ENCODE results near the gene SLC5A11.
"Not testable (repeated sequence)": the region's sequence is repeated elsewhere in the genome, so short reads cannot be mapped to it uniquely, and the experiment has no call there.

Gene SLC5A11

GRCh38 chr16:24837969-24838368 is 7.8 kb upstream of the SLC5A11 start:
- DNase-seq, result no peak

DNA sequence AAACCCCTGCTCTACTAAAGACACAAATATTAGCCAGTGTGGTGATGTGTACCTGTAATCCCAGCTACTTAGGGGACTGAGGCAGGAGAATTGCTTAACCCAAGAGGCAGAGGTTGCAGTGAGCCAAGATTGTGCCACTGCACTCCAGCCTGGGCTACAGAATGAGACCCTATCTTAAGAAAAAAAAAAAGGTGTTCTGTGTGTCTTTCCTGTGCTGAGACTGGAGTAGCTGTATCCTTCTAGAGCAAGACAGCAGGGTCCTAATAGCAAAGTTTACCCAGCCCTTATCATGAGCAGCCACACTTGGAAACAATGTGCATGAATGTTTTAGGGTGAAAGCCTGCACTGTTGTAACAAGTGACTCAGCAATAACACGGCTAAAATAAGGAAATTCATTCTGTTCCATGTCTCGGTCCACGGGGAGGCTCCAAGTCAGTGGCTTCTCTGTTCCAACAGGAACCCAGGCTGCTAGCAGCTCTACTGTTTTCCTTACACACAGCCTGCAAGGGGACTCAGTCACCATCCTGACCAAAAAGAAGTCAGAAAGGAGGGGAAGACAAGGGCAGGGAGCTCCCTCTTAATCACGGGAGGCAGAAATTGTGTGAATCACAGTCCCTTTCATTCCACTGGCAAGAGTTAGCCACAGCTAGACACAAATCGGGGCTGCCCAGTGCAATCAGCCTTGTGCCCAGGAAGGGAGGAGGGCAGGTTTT is 7.1 kb upstream of the SLC5A11 start:
- DNase-seq, result no peak

GRCh38 chr16:24839347-24839972 is 6.3 kb upstream of the SLC5A11 start:
- DNase-seq, result no peak

DNA sequence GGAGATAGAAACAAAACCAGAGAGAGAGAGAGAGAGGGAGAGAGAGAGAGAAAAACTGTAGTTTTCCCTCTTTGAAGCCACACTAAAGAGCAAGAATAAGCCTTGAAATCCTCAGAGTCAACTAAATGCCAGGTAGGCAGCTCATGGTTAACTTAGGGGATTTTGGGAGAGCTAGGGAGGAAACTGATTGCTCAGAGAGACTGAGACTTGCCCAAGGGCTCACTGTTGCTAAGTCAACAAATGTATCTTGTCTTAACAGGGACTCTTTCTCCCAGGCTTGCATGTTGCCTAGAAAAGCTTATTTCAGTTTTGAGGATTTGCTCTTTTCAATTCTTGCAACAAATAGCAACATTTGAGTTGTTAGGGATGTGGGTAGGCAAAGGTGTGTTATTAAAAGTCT is 4.5 kb upstream of the SLC5A11 start:
- no peak for DNase-seq

GRCh38 chr16:24844101-24845030 is 1.4 kb upstream of the SLC5A11 start:
- DNase-seq, result no peak

DNA sequence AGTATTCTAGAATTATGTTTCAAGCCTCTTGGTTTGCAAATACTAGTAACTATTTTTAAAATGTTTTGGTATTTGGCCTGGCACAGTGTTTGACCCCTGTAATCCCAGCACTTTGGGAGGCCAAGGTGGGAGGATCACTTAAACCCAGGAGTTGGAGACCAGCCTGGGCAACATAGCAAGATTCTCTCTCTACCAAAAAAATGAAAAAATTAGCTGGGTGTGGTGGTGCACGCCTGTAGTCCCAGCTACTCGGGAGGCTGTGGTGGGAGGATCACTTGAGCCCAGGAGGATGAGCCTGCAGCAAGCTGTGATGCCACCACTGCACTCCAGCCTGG is 765 bp upstream of the SLC5A11 start:
- DNase-seq, result not testable (repeated sequence)

DNA sequence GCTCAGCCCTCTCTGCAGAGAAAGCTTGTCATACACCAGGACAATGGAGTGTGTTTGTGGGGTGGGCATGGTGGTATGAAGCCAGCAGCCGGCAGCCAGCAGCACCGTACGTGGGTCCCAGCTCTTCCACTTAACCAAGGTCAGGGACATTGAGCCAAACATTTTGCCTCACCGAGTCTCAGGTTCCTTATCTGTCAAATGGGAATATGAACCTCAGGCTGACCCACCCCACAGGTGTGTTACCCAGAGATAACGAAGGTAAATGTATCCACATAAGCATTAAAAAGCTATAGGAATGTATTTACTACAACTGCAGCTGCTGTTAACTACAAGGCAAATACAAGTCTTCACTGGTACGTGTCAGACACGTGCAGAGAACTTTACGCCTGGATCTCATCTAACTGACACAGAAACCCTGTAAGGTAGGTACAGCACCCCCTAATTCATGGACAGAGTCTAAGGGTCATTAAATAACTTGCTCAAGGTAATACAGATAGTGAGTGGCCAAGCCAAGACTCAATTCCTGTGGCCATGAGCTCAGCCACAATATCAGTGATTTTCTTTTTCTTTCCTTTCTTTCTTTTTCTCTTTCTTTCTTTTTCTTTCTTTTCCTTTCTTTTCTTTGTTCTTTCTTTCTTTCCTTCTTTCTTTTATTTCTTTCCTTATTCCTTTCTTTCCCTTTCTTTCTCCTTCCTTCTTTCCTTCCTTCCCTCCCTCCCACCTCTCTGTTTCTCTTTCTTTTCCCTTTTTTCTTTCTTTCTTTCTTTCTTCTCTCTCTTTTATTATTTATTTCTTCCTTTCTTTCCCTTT is 990 bp downstream of the SLC5A11 start:
- no peak for DNase-seq

DNA sequence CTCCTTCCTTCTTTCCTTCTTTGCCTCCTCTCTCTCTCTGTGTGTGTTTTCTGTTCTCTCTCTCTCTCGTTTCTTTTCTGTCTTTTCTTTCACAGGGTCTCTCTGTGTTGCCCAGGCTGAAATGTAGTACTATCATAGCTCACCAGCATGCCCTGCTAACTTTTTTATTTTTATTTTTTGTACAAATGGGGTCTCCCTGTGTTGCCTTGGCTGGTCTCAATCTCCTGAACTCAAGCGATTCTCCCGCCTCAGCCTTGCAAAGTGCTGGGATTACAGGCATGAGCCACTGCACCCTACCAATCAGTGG is 1.5 kb downstream of the SLC5A11 start:
- DNase-seq, result no peak

- no peak for DNase-seq
These were observed 2.3 kb downstream of the SLC5A11 start for GRCh38 chr16:24848065-24848464.

DNA sequence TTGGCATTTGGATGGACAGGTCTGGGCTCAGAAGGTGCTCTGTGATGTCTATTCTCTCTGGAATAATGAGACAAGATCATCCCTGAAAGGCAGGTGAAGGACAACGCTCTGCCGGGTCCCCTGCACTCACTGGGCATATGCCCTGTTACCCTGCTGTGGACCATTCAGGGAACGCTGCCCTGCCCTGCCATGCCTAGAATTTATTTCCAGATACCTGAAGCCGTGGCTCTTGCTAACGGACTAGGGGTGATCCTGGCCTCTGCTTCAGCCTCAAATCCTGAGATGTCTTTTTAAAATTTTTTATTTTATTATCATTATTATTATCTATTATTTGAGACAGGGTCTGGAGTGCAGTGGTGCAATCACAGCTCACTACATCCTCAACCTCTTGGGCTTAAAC is 3.9 kb downstream of the SLC5A11 start:
- no peak for DNase-seq

GRCh38 chr16:24850289-24850938 is 4.7 kb downstream of the SLC5A11 start:
- no peak for DNase-seq

DNA sequence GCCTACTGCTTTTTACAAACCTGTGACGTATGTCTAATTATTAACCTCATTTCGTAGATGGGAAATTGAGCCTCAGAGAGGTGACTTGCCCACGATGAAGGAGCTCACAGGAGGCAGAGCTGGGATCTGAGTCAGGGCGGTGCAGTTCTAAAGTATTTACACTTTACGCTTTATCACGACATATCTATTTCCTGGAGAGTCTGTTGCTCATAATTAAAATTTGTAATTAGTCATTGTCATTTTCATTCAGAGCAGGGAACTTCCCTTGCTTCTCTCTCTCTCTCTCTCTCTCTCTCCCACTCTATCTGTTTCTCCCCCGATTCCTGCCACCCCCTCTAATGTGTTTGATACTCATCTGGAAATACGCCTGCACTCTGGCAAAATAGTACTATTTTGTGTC is 5.9 kb downstream of the SLC5A11 start:
- no peak for DNase-seq

DNA sequence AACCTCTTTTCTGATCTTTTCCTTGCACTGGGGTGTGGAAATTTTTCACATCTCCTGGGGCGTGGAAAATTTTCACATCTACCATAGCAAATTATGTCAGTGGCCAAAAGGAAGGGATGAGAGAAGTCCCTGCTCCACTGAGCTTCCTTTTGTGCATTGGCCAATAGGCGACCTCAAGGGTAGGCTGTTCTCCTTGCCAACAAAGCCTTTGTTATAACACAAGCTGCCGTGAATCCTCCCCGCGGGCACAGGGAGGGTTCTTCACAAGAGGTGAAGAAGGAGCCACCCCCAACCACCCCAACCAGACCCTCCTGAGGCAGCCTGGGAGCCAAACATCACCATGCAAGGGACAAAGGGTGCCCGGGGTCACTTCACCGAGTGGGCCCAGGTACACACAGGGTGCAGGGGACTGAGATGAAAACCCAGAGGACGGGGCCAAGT is 6.5 kb downstream of the SLC5A11 start:
- no peak for DNase-seq

GRCh38 chr16:24853169-24853824 is 7.5 kb downstream of the SLC5A11 start:
- no peak for DNase-seq

- DNase-seq, result no peak
These were observed 8.1 kb downstream of the SLC5A11 start for GRCh38 chr16:24853830-24854229.

GRCh38 chr16:24854607-24855171 is 8.9 kb downstream of the SLC5A11 start:
- DNase-seq, result no peak

GRCh38 chr16:24855678-24856077 is 9.9 kb downstream of the SLC5A11 start:
- no peak for DNase-seq

DNA sequence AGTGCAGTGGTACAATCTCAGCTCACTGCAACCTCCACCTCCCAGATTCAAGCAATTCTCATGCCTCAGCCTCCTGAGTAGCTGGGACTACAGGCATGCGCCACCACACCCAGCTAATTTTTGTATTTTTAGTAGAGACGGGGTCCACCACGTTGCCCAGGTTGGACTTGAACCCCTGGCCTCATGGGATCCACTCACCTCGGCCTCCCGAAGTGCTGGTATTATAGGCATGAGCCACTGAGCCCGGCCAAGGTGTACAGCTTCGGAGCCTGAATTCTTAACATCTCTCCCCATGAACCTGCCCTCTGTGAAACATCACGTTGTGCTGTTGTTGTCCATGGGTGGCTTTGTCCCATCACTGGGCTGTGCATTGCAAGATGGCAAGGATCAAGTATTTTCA is 11.1 kb downstream of the SLC5A11 start:
- not testable (repeated sequence) for DNase-seq

GRCh38 chr16:24858219-24859041 is 12.7 kb downstream of the SLC5A11 start:
- peak; percentile 80 for DNase-seq

DNA sequence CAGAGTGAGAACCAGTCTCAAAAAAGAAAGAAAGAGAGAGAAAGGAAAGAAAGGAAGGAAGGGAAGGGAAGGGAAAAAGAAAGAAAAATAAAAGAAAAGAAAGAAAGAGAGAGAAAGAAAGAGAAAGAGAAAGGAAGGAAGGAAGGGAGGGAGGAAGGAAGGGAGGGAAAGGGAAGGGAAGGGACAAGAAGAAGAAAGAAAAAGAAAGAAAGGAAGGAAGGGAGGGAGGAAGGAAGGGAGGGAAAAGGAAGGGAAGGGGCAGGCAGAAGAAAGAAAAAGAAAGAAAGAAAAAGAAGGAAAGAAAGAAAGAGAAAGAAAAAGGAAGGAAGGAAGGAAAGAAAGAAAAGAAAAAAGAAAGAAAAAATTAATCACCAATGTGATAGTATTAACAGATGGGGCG is 15.7 kb downstream of the SLC5A11 start:
- DNase-seq, result no peak
